ENCODE data around the gene NLRP6. TPM values are rescaled to one million over a fixed set of nuclear protein-coding genes. Genes with fewer than 3 reads are reported as not detected.
"Not testable (repeated sequence)": the region's sequence is repeated elsewhere in the genome, so short reads cannot be mapped to it uniquely, and the experiment has no call there.

Gene NLRP6
- total RNA-seq, 4 donors from 2014 or later, result 0.23 to 1.9 TPM; not detected in 2

GRCh38 chr11:312092-312816, 34.0 kb downstream of the NLRP6 start:
- H3K27ac ChIP-seq, result peak overlapping the region in 3 of 4 donors; percentile 66 to 85 (median 82)
- H3K36me3 ChIP-seq, result peaks cover 0 to 13% of the 10 kb centered on the region in 2 donors
- 59 to 73% methylated on average over 6 to 10 of the region's 14 CpGs for WGBS, 2 donors (ENCODE audit: low coverage in 1 of 2)
- H3K27me3 ChIP-seq, result peaks cover 17% of the 10 kb centered on the region
- no peaks in the 10 kb centered on the region for H3K9me3 ChIP-seq
- no peak for ATAC-seq
- TF ChIP-seq POLR2A (IDR thresholded peaks at IDR 0.05), result no peak
- no peak for TF ChIP-seq POLR2AphosphoS5 (IDR thresholded peaks at IDR 0.05)
- no peak for TF ChIP-seq CTCF (IDR thresholded peaks at IDR 0.05)
- no peak for TF ChIP-seq EP300 (IDR thresholded peaks at IDR 0.05)
- H3K4me3 ChIP-seq, result peak overlapping the region in 1 of 2 donors; percentile 44
- H3K4me1 ChIP-seq, result peaks cover 0 to 66% (median 14%) of the 10 kb centered on the region in 3 donors

- Histone ChIP-seq H3K4me3 (peak overlapping the region in 1 of 2 donors; percentile 56), H3K4me1 (peaks cover 0 to 63% (median 17%) of the 10 kb centered on the region in 3 donors)
- no peak for TF ChIP-seq EP300 (IDR thresholded peaks at IDR 0.05)
- TF ChIP-seq POLR2A (IDR thresholded peaks at IDR 0.05), result no peak
- TF ChIP-seq CTCF (IDR thresholded peaks at IDR 0.05), result no peak
- no peak for TF ChIP-seq POLR2AphosphoS5 (IDR thresholded peaks at IDR 0.05)
Observed at GRCh38 chr11:313304-313786, 35.1 kb downstream of the NLRP6 start.

GRCh38 chr11:313787-314553, 35.8 kb downstream of the NLRP6 start, which contains the start of gene IFITM1:
Gene IFITM1 (plus strand): TSS chr11:314040. CDS start chr11:314171, 131 bp downstream.
- H3K4me1 ChIP-seq, result peaks cover 0 to 60% (median 17%) of the 10 kb centered on the region in 3 donors
- WGBS, 2 donors (ENCODE audit: low coverage in 1 of 2), result 28 to 69% methylated on average over 7 to 8 of the region's 18 CpGs

More at GRCh38 chr11:313304-313786, 35.1 kb downstream of the NLRP6 start:
- Histone ChIP-seq H3K9me3 (no peaks in the 10 kb centered on the region), H3K36me3 (peaks cover 0 to 13% of the 10 kb centered on the region in 2 donors), H3K27me3 (peaks cover 17% of the 10 kb centered on the region), H3K27ac (peak overlapping the region; percentile 22 to 85 (median 82))
- WGBS, 2 donors (ENCODE audit: low coverage in 1 of 2), result no CpG with 5 or more reads among the region's 8 CpGs
- no peak for ATAC-seq

GRCh38 chr11:314554-314875, 36.3 kb downstream of the NLRP6 start:
- WGBS, 2 donors (ENCODE audit: low coverage in 1 of 2), result no CpG with 5 or more reads among the region's 6 CpGs
- Histone ChIP-seq H3K27me3 (peaks cover 17% of the 10 kb centered on the region), H3K27ac (peak overlapping the region; percentile 1 to 85 (median 82)), H3K36me3 (peaks cover 0 to 13% of the 10 kb centered on the region in 2 donors), H3K4me3 (peak overlapping the region; percentile 27 to 56), H3K4me1 (peaks cover 0 to 55% (median 13%) of the 10 kb centered on the region in 3 donors)
- H3K9me3 ChIP-seq, ATAC-seq: not testable (repeated sequence)

More at GRCh38 chr11:313787-314553, 35.8 kb downstream of the NLRP6 start, which contains the start of gene IFITM1:
- H3K27me3 ChIP-seq, result peaks cover 17% of the 10 kb centered on the region
- peak within 1 kb of the TSS; percentile 22 to 85 (median 82) for H3K27ac ChIP-seq
- H3K36me3 ChIP-seq, result peaks cover 0 to 13% of the 10 kb centered on the region in 2 donors
- H3K9me3 ChIP-seq, result no peaks in the 10 kb centered on the region
- ATAC-seq, result peak; percentile 35
- TF ChIP-seq CTCF (IDR thresholded peaks at IDR 0.05) (no peak), EP300 (IDR thresholded peaks at IDR 0.05) (no peak), POLR2A (IDR thresholded peaks at IDR 0.05) (peak; percentile 29 to 47), POLR2AphosphoS5 (IDR thresholded peaks at IDR 0.05) (peak; percentile 43)
- H3K4me3 ChIP-seq, result peak within 1 kb of the TSS; percentile 27 to 56

GRCh38 chr11:315051-315481, 36.9 kb downstream of the NLRP6 start:
- 20 to 68% methylated on average over 1 to 3 of the region's 9 CpGs for WGBS, 2 donors (ENCODE audit: low coverage in 1 of 2)
- TF ChIP-seq POLR2AphosphoS5 (IDR thresholded peaks at IDR 0.05) (no peak), EP300 (IDR thresholded peaks at IDR 0.05) (no peak), POLR2A (IDR thresholded peaks at IDR 0.05) (no peak), CTCF (IDR thresholded peaks at IDR 0.05) (no peak)
- peak overlapping the region in 3 of 4 donors; percentile 81 to 85 (median 82) for H3K27ac ChIP-seq
- peak overlapping the region; percentile 27 to 56 for H3K4me3 ChIP-seq
- peaks cover 17% of the 10 kb centered on the region for H3K27me3 ChIP-seq
- H3K9me3 ChIP-seq, result no peaks in the 10 kb centered on the region
- no peak for ATAC-seq
- H3K36me3 ChIP-seq, result peaks cover 0 to 13% of the 10 kb centered on the region in 2 donors
- H3K4me1 ChIP-seq, result peaks cover 0 to 49% (median 9%) of the 10 kb centered on the region in 3 donors

Measured in gastroesophageal sphincter (tissue), 4 donors.